NCI-H345 (cell line): Measurements from ENCODE around the gene PSMA6.
A peak's percentile ranks its signal among the peaks of the same experiment; 100 is the strongest.
"Not testable (repeated sequence)": the region's sequence is repeated elsewhere in the genome, so short reads cannot be mapped to it uniquely, and the experiment has no call there.

Source experiments
- DNase-seq: peaks from one replicate; lab custom pipeline; 2025; lab: John Stamatoyannopoulos, UW

The PSMA6 gene

DNA sequence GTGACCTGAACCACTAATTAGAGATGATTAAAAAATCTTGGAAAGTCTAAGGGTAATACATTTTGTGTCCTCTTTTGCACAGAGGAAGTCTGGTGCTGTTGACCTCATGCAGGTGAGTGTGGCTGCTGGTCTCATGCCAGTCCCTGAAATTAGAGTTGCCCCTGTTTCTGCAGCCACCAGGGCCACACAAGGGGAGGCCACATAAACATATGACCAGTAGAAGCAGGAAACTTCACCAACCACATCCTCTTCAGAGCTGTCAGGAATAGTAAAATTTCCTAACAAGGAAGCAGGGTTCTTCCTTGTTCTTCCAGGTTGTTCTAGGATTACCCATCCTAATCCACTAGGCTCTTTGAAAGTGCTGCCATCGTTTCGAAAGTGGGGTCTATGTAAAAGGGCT is 28.3 kb downstream of the PSMA6 start:
- DNase-seq, result no peak

DNA sequence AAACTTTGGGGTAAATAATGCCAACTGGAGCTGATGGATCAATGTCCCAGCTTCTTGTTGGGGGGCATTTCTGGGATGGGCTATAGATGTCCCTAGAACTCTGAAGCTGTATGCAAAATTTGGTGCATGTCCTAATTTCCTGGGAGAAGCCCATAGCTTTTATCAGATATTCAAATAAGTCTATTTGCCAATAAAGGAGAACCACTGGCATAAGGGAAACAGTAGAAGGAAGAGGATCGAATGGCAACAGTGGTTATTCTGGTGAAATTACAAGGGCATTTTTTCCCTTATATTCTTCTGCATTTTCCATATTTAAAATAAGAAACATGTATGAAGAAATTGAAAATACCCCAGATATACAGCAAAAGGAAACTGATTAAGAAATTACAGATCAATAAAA is 34.2 kb downstream of the PSMA6 start:
- no peak for DNase-seq

DNA sequence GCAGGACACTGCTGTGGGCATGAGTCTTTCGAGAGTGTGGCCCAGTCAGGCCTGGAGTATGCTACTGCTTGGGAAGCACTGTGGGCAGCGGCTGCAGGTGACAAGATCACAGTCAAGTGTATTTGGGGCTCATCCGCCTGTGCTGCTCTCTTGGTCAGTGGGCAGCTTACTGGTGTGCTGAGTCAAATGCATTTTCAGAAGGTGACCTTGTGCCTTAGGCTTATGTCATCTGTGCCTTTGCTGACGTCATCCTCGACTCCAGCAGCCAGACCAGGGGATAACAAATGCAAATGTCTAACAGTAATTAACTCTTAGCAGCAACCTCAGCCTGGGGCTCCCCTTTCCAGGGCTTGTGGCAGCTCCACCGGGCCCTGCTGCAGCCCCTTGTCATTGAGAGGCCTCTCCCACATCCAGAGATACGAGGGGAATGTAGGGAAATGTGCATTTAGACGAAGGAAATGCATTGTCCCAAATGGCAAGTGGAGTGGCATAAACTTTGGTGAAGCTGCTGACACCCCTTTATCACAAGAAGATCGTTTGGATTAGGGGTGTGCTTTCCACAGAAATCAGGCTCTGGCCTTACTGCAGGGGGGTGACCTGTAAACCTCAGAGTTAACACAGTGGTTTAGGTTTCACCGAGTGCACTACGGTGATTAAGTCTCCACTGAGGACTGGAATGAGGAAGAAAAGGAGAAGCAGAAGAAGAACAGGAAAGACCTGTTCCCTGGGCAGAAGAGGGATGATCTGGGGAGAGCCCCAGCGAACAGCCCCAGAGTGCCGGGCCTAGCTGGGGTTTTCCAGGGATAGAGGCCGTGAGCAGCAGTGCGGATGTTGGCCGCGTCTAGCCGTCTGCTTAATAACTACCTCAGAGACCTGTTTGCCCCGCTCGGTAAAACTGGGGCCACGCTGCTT is 39.7 kb downstream of the PSMA6 start:
- no peak for DNase-seq

DNA sequence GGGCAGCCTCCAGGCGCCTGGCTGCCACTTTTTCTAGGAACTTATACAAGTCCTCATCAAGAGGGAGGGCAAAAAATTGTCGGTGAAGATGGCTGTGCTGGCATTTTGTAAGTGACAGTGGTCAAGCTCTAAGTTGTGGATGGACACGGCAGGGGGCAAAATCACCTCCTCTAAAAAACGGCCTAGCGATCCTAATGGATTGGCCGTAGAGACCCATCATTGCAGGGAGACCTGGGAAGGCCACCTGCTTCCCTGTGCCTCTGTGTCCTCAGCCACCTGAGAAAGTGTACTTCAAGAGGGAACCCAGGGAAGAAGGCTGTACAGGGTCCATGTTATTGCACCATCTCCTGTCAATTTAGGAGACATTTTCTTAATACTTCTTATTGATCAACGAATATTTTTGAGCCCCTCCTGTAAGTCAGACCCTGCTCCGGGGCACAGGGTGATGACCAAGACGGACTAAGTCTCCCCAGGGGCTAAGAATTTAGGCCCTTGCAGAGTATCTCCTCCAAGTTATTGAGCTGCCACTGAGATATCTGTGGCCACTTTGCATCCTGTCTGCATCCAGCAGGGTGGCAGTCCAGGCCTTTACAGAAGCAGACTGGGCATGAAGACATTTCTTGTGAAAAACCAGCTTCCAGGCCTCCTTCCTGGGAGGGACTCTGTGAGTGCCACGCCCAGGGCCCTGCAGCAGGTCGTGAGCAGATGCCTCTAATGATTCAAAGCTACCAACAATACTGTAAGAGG is 40.5 kb downstream of the PSMA6 start:
- DNase-seq, result peak; percentile 51

DNA sequence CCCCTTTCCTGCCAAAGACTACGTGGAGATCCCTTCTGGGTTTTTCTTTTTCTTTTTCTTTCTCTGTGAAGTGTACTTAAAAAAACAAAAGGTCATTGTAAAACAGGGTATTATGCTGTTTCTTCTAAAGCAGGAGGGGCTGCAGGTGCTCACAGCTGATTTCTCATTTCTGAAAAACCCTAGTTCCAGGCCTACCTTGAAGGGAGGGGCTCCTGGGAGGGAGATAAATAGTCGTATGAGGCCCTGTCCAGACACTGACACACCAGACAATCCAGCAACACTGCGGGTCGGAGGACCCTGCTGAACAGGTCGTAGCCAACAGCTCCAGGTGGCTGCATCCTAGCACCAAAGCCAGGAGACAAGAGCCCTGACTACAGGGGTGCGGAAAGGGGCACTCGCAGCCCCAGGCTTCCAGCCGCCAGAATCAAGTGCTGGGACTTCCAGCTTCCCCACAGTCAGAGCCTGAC is 41.1 kb downstream of the PSMA6 start:
- DNase-seq, result peak; percentile 51

DNA sequence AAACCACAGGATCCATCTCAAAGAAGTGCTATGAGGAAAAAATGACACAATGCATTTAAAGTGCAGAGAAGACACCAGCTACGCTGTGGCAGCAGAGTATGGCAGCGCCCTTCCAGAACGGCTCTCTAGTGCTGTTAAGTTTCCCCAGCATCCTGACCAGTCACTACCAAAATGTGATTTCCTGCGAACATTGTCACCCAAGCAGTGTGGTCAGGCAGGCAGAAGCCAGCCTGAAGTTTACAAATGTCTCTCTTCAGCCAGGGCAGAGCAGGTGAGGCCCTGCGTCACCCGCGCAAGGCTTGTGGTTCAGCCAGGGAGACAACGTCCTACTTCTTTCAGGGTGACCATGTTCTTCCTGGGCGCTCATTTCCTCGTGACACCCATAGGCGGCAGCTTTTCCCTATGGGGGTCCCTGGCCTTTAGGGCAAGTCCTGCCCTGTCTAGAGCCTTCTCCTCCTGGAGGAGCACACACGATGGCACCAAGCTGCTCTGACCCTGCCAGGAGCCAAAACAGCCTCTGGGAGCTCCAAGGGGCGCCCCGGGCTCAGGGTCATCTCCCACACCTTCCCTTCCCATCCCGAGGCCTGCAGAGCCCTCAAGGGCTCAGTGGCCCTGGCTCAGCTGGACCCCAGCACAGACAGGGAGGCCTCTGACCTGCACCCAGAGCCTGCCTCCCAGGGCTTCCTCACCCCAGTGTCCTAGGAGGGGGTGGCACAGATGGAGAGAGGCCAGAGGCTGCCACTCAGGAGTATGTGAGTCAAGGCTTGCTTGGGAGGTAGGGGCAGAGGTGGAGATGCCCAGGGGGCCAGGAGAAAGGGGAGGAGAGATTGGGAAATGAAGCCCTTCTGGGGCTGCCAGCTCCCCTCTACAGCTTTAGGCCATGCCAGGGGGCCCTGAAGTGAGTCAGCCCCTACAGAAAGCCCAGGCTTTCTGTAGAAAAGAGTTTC is 41.9 kb downstream of the PSMA6 start:
- DNase-seq, result no peak

DNA sequence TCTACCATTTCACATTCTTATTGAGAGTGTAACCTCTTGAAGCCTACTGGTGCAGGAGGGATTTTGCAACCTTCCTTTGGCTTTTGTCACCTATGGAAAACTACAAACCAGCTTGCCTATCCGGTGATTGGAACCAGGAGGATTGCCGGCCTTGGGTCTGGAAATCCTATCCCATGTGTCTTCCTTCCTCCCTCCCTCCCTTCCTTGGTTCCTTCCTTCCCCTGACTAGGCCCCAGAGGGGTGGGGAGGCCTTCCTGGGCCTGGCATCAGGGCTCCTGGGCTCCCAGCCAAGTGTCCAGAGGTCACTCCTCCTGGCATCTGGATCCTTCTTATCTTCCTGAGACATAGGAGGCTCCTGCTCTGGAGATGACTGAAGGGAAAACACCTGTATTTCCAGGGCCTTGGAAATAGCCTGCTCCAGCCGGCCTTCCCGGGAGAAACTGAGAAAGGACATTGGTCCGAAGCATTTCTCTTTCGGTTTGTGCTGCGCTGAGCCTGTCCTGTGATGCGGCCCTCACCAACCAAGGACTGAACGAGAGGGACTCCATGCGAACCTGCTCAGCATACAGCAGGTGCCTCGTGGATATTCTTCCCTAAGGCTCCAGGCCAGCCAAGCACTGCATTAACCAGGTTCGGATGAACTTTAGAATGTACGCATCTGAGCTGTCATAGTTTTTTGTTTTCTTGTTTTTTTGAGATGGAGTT is 43.4 kb downstream of the PSMA6 start:
- no peak for DNase-seq

DNA sequence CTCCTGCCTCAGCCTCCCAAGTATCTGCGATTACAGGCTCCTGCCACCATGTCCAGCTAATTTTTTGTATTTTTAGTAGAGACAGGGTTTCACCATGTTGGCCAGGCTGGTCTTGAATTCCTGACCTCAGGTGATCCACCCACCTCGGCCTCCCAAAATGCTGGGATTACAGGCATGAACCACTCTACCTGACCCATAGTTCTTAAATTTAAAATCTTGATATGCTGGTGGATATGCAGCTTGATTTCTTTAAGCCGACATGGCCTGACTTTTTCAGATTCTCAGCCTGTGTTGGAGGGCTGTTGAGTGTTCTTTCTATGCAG is 44.0 kb downstream of the PSMA6 start:
- DNase-seq, result not testable (repeated sequence)

DNA sequence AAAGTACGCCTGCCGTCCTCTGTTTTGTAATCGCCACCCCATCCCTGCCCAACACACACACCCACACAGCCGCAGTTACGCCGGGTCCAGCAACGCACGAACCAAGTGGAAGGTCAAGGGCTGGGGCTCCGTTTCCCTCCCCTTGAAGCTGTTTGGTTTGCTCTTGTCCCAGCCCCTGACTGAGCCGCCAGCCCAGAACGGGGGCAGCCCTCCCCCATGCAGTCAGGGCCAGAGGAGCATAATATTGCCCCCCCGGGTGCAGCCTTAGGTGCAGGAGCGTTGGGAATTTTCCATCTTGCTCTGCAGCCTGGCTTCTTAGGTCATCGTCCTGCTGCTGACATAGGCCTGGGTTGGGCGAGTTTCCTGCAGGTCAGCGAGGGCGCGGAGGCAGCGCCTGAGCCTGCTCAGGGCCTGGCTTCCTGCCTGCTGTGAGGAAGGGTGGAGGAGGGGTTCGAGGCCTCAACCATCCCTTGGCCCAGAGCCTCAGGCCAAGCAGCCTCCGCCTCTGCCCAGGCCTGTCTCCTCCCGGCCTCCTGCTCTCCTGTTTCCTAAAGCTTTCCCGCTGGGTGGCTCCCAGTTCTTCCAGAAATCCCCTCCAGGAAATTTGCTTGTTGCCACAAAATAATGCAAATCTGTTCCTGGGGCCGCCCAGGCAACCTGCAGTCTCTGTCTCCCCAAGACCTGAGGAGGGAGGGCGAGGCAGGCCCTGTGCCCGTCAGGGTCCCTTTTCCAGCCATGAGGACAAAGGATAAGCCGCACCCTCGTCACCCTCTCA is 44.5 kb downstream of the PSMA6 start:
- no peak for DNase-seq

DNA sequence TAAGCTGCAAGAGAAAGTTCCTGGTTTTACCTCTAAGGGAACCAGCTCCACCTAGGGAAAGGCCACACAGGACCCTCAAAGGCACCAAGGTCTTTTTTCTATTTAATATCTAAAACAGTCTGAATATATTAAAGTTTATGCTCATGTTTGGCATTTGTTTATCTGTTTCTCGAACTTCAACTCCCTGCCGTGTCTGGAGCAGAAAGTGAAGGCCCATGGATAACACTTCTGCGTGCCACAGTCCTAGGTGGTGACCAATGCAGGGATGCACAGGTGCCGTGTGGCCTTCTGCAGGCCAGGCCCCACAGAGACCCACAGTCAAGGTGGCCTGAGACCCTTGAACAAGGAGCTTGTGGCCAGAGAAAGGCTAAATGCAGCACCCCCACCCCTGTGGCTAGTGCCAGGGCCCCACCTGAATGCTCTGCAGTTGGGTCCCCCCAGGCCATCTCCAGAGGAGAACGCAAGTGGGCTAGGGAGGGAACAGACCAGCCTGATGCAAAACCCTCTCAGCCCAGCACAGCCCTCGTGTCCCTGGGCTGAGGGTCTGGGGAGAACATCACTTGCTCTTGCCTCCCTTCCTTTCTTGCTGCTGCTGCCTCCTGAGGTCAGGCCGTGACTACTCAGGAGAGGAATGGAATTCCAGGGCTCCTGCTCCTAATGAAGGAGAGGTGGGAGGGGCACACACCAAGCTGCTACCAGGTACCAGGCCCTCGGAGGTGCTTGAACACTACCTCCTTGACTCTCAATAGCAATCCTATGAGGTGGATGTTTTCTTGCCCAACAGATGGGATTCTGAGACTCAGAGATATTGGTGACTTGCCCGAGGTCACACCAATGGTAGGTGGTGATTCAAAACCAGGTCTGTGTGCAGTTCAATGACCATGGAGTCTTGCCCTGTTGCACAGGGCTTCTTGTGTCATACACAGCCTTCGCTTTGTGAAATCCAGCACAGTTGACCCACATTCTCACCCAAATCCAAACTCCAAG is 45.4 kb downstream of the PSMA6 start:
- no peak for DNase-seq

DNA sequence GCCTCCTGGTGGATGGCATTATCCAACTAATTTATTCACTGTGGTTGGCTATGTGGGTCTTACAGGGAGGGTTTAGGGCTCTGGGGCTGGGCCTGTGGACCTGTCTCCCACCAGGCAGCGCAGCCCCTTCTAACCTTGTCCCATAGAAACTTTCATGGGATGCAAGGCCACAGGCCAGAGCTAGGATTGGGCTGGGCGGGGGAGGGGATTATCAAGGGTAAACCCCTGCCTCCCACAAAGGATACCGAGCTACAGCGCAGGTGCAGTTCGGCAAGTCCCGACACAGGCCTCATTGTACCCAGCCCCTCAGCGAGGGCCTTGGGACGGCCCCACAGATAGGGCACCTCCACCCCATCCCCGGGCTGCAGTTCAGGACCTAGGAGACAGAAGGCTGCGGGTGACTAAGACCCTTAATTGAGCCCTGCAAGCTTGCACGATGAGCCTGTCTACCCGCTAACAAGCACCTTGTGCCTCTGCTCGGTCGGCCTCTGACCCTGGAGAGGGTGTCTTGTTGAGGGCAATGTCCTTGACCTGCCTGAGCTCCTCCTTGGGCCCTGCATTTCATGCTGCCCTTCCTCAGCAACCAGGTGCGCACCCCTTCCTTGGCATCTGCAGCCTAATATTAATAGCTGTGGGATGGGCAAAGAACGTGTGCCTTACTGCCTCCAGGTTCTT is 46.7 kb downstream of the PSMA6 start:
- DNase-seq, result no peak

DNA sequence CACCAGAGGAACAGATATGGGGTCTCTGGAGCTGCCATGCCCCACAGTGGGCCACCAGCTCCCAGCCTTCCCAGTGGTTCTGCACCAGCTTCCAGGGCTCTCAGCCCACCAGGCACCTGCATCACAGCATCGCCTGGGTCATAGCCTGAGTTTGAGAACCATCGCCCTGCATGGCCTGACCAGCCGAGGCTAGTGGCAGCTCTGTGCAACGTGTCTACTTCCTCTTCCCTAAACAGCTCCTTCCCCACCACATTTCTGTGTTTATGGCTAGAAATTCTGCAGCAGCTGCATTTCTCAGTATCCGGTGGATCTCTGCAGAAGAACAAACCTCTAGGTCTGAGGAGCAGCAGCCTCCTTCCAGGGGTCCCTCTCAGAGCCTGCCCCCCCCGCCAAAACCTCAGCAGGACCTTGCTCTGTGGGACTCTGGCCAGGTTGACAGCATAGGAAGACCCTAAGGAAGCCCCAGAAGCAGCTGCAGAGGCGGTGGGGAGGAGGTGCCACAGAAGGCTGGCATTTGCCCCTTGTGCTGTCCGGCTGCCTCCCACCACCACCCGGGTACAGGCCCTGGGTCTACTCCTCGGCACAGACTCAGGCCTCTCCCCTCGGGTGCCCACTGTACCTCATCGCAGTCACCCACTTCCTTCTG is 47.7 kb downstream of the PSMA6 start:
- DNase-seq, result no peak

DNA sequence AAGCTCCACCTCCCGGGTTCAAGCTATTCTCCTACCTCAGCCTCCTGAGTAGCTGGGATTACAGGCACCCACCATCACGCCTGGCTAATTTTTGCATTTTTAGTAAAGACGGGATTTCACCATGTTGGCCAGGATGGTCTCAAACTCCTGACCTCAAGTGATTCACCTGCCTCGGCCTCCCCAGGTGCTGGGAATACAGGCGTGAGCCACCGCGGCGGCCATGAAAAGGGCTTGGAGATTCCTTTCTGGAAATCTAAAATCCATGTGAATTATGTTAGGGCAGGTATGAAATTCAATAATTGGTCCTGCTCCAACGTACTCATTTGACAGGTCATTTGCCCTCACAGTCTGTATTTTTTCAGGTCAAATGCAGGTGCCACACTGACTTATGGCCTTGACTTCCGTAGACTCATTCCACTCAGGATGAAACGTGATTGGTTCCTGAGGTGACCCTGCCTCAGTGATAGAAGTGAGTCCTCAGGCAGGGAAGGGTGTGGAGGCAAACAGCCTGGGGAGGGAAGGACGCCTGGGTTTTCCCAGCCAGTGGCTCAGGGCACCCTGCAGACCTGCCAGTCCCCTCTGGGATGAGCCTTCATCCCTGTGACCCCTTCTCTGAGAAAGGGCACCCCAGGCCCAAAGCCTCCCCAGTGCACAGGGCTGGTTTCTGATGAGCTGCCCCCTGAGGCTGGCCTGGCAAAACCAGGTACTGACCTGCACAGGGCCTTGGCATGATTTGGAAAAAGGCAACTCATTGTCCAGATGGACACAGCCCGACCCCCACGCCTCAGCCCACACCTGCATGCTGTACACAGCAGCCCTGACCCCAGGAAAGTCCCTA is 48.7 kb downstream of the PSMA6 start:
- DNase-seq, result no peak

DNA sequence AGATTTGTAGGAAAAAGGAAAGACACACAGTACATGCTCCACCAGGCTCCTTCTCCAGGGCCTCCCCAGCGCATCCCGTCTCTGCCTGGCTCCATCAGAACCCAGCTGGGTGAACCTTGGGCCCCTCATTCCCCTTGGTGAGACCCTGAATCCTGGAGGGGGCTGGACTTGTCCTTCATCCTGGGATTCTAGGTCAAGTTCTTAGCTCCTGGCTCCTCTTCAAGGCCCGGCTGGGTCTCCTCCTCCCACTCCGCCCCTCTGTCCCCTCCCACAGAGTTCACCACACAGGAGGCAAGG is 49.2 kb downstream of the PSMA6 start:
- no peak for DNase-seq

DNA sequence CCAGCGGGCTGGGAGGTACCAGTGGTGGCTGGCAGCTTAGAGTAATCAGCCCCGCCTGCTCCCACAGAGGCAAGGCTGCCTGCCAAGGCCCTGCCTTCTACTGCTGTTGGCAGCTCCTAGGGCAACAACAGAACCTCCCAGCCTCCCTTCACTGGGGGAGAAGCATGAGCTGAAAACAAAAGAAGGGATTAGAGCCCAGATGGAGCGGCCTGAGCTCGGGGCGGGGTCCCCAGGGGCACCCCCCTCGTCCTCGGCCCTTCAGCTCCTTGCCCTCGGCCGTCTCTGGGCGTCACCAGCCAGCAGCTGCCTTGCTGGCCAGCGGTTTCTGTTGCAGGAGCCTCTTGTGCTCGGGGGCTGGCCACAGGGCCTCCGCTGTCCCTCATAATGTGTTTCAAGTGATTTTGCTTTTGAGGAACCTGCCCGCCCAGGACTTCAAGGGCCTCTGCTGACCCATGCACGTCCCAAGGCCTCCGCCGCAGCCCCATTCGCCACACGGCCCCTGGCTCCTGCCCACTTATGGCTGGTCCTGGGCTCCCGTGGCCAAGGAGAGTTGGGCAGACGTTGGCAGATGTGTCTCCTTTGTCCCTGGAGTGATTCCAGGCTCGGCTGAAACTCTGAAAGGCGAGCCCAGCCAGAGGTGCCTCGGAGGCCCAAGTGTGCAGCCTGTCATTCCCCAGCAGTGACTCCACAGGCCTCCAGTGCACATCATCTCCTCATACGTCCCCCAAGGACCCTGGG is 49.7 kb downstream of the PSMA6 start:
- peak; percentile 93 for DNase-seq

DNA sequence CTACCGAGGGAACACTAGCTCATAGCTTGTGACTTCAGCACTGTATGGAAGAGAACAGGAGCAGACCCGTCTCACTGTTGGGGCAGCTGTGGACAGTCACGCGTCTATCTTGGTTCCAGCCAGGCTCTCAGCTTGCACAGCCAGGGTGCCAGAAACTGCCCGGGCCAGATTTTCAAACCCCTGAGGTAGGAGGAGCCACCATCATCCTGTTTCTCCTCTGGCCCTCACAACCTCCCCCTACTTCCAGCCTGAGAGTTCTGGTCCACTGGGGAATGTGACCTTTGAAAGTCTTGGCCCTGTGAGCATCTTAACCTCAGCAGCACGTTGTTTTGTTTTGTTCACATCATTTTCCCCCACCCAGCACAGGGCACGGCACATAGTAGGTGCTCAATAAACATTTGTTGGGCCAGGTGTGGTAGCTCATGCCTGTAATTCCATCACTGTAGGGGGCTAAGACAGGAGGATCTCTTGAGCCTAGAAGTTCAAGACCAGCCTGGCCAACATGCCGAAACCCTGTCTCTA is 50.4 kb downstream of the PSMA6 start:
- DNase-seq, result no peak

DNA sequence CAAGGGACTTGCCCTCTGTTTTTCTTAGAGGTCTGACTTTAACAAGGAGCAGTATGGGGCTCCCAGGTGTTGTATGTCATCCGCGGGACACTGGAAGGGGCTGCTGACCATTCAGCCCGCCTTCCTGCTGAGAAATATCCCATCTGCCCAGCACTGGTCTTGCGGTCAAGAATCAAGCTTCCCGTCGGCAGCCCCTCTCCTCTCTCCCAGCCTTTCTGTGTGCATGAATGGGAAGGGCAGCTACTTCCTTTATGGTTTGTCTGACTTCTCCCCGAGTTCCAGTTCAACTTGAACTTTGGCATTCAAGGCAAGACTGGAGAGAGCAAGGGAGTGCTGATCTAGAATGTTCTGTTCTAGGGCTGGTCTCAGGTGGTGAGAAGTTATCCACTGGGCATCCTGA is 51.5 kb downstream of the PSMA6 start:
- no peak for DNase-seq
